HCT116 (cell line): ENCODE measurements around the gene PDE1C. TPM values are rescaled to one million over a fixed set of nuclear protein-coding genes. Genes with fewer than 3 reads are reported as not detected.

Source experiments
- ATAC-seq: fragments of 200-7000 bp; cut with Tn5 transposase; 2 replicates; pipeline ENCODE4 v1.9.1; 2020; ENCODE audit warnings: mild to moderate bottlenecking, moderate library complexity
- BruUV-seq: library from RNA; stranded (reverse); fragments of 400-500 nt; replicated peaks from 2 replicates; lab custom pipeline; 2021; lab: Mats Ljungman, UMichigan
- CTCF ChIA-PET: fragments of 300-600 bp; sonication (Branson Sonifier 250); formaldehyde crosslinking; loops from one replicate; lab custom pipeline; 2021; ENCODE audit warnings: antibody characterized with exemption; lab: Charles Lee
- POLR2A ChIA-PET: fragments of 300-600, 350-600 bp; sonication (Branson Sonifier 250); formaldehyde crosslinking; loops from one replicate; lab custom pipeline; 2021; ENCODE audit warnings: antibody characterized with exemption; lab: Charles Lee
- RAD21 ChIA-PET, 2 experiments: fragments of 300-600 bp; sonication (Branson Sonifier 250); formaldehyde crosslinking; loops; one replicate each; lab custom pipeline; 2023; ENCODE audit warnings: low total read pairs in 2 of 2; ENCODE audit not compliant: uncharacterized antibody in 2 of 2, unreplicated experiment in 2 of 2, low non-redundant PET in 1 of 2; lab: Charles Lee
- DNase-seq: peaks from one replicate; pipeline ENCODE4 v3.0.0-alpha.2; 2010; ENCODE audit warnings: low read depth, low spot score
- H2AFZ ChIP-seq: fragments of 200-600 bp; shearing (Covaris generic), sonication (generic); 2 replicates; pipeline ENCODE4 v1.6.1; 2017; ENCODE audit warnings: low read depth, mixed run types, mixed read lengths, antibody characterized with exemption, low read length; ENCODE audit not compliant: poor library complexity, severe bottlenecking
- H3K27ac ChIP-seq: 2 replicates; pipeline ENCODE4 v1.5.1; 2012; ENCODE audit warnings: low read depth, low read length
- H3K27me3 ChIP-seq: fragments of 200-600 bp; sonication (generic); 2 replicates; pipeline ENCODE4 v1.6.1; 2016; ENCODE audit warnings: mixed run types, low read length, mixed read lengths; ENCODE audit not compliant: insufficient read depth
- H3K36me3 ChIP-seq, 2 experiments: fragments of 200-500 bp in 1 of 2; fragments of 200-600 bp in 1 of 2; sonication (Bioruptor generic) in 1 of 2; sonication (generic) in 1 of 2; 2 replicates each; pipeline versions ENCODE4 v1.5.1 to v1.6.1; 2014 to 2016; ENCODE audit warnings: low read length in 2 of 2, inconsistent platforms in 1 of 2, mixed read lengths in 1 of 2, mixed run types in 1 of 2; ENCODE audit not compliant: insufficient read depth in 2 of 2, control insufficient read depth in 1 of 2
- H3K4me1 ChIP-seq, 2 experiments: fragments of 200-600 bp in 1 of 2; sonication (generic) in 1 of 2; 2 replicates each; pipeline versions ENCODE4 v1.5.1 to v1.6.1; 2012 to 2017; ENCODE audit warnings: low read length in 2 of 2, inconsistent platforms in 1 of 2, mild to moderate bottlenecking in 1 of 2, mixed read lengths in 1 of 2, mixed run types in 1 of 2, moderate library complexity in 1 of 2; ENCODE audit not compliant: insufficient read depth in 2 of 2, control insufficient read depth in 1 of 2
- H3K4me2 ChIP-seq: fragments of 200-600 bp; sonication (generic); 2 replicates; pipeline ENCODE4 v1.6.1; 2017; ENCODE audit warnings: mixed run types, low read length, mixed read lengths
- H3K4me3 ChIP-seq, 2 experiments: fragments of 200-600 bp in 1 of 2; sonication (generic) in 1 of 2; replicated peaks in 1 of 2; 2 replicates each; pipeline ENCODE4 v1.5.1; 2011 to 2016; ENCODE audit warnings: low read length in 2 of 2, control low read depth in 1 of 2, low read depth in 1 of 2, mild to moderate bottlenecking in 1 of 2, mixed read lengths in 1 of 2, mixed run types in 1 of 2
- H3K79me2 ChIP-seq: fragments of 200-600 bp; sonication (generic); 2 replicates; pipeline ENCODE4 v1.6.1; 2017; ENCODE audit warnings: mild to moderate bottlenecking, mixed run types, low read length, moderate library complexity, mixed read lengths; ENCODE audit not compliant: insufficient read depth
- H3K9ac ChIP-seq: fragments of 200-600 bp; sonication (generic); 2 replicates; pipeline ENCODE4 v1.6.1; 2016; ENCODE audit warnings: low read length, mixed read lengths
- H3K9me2 ChIP-seq: fragments of 200-600 bp; sonication (generic), shearing (Covaris generic); 2 replicates; pipeline ENCODE4 v1.6.1; 2017; ENCODE audit warnings: mixed run types, mild to moderate bottlenecking, moderate library complexity; ENCODE audit not compliant: insufficient read depth
- H3K9me3 ChIP-seq, 2 experiments: fragments of 200-500 bp in 1 of 2; fragments of 200-600 bp in 1 of 2; sonication (Bioruptor generic) in 1 of 2; sonication (generic) in 1 of 2; 2 replicates each; pipeline ENCODE4 v1.6.1; 2014 to 2017; ENCODE audit warnings: low read length in 2 of 2, mixed read lengths in 2 of 2, inconsistent platforms in 1 of 2, low read depth in 1 of 2, mild to moderate bottlenecking in 1 of 2, mixed run types in 1 of 2, moderate library complexity in 1 of 2; ENCODE audit not compliant: control insufficient read depth in 1 of 2, insufficient read depth in 1 of 2
- H4K20me1 ChIP-seq: fragments of 200-600 bp; sonication (generic), shearing (Covaris generic); 2 replicates; pipeline ENCODE4 v1.6.1; 2017; ENCODE audit warnings: mixed run types, mild to moderate bottlenecking, moderate library complexity; ENCODE audit not compliant: insufficient read depth
- CEBPB ChIP-seq: IDR thresholded peaks from 2 replicates; pipeline ENCODE4 v1.6.1; 2012; ENCODE audit warnings: low read depth
- EGR1 ChIP-seq: IDR thresholded peaks from 2 replicates; pipeline ENCODE4 v1.6.1; 2012; ENCODE audit warnings: low read depth
- ELF1 ChIP-seq: IDR thresholded peaks from 2 replicates; pipeline ENCODE4 v1.6.1; 2012; ENCODE audit warnings: low read depth, borderline replicate concordance
- EZH2phosphoT487 ChIP-seq: fragments of 200-600 bp; IDR thresholded peaks from 2 replicates; pipeline ENCODE4 v1.6.1; 2018; ENCODE audit warnings: antibody characterized with exemption, borderline replicate concordance
- FOSL1 ChIP-seq: IDR thresholded peaks from 2 replicates; pipeline ENCODE4 v1.6.1; 2012; ENCODE audit warnings: low read depth
- POLR2AphosphoS5 ChIP-seq: IDR thresholded peaks from 2 replicates; pipeline ENCODE4 v1.6.1; 2011; ENCODE audit warnings: mild to moderate bottlenecking, low read depth, low read length, moderate library complexity
- RAD21 ChIP-seq: IDR thresholded peaks from 2 replicates; pipeline ENCODE4 v1.6.1; 2012; ENCODE audit warnings: low read depth, mild to moderate bottlenecking
- SIN3A ChIP-seq: IDR thresholded peaks from 2 replicates; pipeline ENCODE4 v1.6.1; 2012; ENCODE audit warnings: low read depth
- SRF ChIP-seq: IDR thresholded peaks from 2 replicates; pipeline ENCODE4 v1.6.1; 2012; ENCODE audit warnings: low read depth
- YY1 ChIP-seq: IDR thresholded peaks from 2 replicates; pipeline ENCODE4 v1.6.1; 2011; ENCODE audit warnings: low read length, low read depth, moderate library complexity, mild to moderate bottlenecking; ENCODE audit not compliant: insufficient replicate concordance; ENCODE audit errors: extremely low read depth
- ZFX ChIP-seq: fragments of 450-650 bp; IDR thresholded peaks from 2 replicates; pipeline ENCODE4 v1.6.1; 2017
- ZNF274 ChIP-seq: fragments of 200-500 bp; sonication (Bioruptor generic); IDR thresholded peaks from 2 replicates; pipeline ENCODE4 v1.6.1; 2014; ENCODE audit warnings: mild to moderate bottlenecking, low read depth, low read length, inconsistent platforms
- intact Hi-C: fragments of 100-400 bp; cut with micrococcal nuclease; formaldehyde crosslinking; loops from 2 replicates; pipeline ENCODE4 v1.10.0; 2022
- total RNA-seq: library from RNA; stranded (reverse); gene quantifications from one replicate; pipeline ENCODE4 v1.2.1, GENCODE V29; 2021; ENCODE audit not compliant: unreplicated experiment
- TF ChIP-seq, protein P1 (sequence below), 3 experiments: fragments of 200-600 bp in 1 of 3; sonication (generic) in 1 of 3; IDR thresholded peaks in 2 of 3; conservative IDR thresholded peaks in 1 of 3; 2 replicates each; pipeline ENCODE4 v1.5.1; 2012 to 2017; ENCODE audit warnings: low read depth in 2 of 3, low read length in 2 of 3, antibody characterized with exemption in 1 of 3, borderline replicate concordance in 1 of 3, control low read depth in 1 of 3, mild to moderate bottlenecking in 1 of 3, mixed read lengths in 1 of 3, mixed run types in 1 of 3, moderate library complexity in 1 of 3; ENCODE audit not compliant: insufficient read depth in 1 of 3
- TF ChIP-seq, protein P2 (sequence below): IDR thresholded peaks from 2 replicates; pipeline ENCODE4 v1.6.1; 2012; ENCODE audit warnings: low read depth
- TF ChIP-seq, protein P3 (sequence below): IDR thresholded peaks from 2 replicates; pipeline ENCODE4 v1.6.1; 2012

Gene PDE1C
- total RNA-seq, 1 experiment from 2014 or later, result 0.17 TPM

DNA sequence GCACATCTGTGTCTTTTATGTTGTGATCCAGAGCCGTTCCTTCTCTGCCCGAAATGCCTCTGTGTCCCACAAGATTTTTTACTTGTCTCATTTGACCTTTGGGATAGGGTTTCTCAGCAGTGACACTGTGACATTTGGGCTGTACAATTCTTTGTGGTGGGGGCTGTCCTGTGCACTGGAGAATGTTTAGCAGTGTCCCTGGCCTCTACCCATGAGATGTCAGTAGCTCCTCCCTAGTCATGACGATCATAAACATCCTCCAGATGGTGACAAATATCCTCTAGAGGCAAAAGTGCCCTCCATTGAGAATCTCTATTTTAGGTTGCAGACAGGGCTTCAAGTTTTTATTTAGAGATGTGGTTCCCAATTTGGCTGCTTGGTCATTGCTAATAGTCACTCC lies 291.9 kb downstream of the PDE1C start:
- Histone ChIP-seq H2AFZ (no peak overlapping the region), H3K27me3 (no peaks in the 10 kb centered on the region), H3K4me2 (no peak overlapping the region), H3K4me1 (no peaks in the 10 kb centered on the region), H3K9me2 (no peaks in the 10 kb centered on the region), H3K9ac (no peak overlapping the region), H3K36me3 (no peaks in the 10 kb centered on the region), H3K4me3 (no peak overlapping the region), H4K20me1 (no peaks in the 10 kb centered on the region), H3K27ac (no peak overlapping the region), H3K79me2 (no peaks in the 10 kb centered on the region), H3K9me3 (no peaks in the 10 kb centered on the region)
- ATAC-seq (no peak), DNase-seq (no peak)
- BruUV-seq, result no TSS peak
- TF ChIP-seq, protein P1, sequence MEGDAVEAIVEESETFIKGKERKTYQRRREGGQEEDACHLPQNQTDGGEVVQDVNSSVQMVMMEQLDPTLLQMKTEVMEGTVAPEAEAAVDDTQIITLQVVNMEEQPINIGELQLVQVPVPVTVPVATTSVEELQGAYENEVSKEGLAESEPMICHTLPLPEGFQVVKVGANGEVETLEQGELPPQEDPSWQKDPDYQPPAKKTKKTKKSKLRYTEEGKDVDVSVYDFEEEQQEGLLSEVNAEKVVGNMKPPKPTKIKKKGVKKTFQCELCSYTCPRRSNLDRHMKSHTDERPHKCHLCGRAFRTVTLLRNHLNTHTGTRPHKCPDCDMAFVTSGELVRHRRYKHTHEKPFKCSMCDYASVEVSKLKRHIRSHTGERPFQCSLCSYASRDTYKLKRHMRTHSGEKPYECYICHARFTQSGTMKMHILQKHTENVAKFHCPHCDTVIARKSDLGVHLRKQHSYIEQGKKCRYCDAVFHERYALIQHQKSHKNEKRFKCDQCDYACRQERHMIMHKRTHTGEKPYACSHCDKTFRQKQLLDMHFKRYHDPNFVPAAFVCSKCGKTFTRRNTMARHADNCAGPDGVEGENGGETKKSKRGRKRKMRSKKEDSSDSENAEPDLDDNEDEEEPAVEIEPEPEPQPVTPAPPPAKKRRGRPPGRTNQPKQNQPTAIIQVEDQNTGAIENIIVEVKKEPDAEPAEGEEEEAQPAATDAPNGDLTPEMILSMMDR (IDR thresholded peaks at IDR 0.05 in 2 of 3, conservative IDR thresholded peaks at IDR 0.05 in 1 of 3; ENCODE audit: borderline replicate concordance in 1 of 3, insufficient read depth in 1 of 3, low read depth in 2 of 3, low read length in 2 of 3), result no peak
- no peak for TF ChIP-seq POLR2AphosphoS5
- TF ChIP-seq EGR1, result no peak
- TF ChIP-seq EZH2phosphoT487, result no peak
- no peak for TF ChIP-seq SIN3A
- no peak for TF ChIP-seq ELF1
- no peak for TF ChIP-seq SRF
- no peak for TF ChIP-seq ZFX
- TF ChIP-seq RAD21, result no peak
- TF ChIP-seq, protein P2, sequence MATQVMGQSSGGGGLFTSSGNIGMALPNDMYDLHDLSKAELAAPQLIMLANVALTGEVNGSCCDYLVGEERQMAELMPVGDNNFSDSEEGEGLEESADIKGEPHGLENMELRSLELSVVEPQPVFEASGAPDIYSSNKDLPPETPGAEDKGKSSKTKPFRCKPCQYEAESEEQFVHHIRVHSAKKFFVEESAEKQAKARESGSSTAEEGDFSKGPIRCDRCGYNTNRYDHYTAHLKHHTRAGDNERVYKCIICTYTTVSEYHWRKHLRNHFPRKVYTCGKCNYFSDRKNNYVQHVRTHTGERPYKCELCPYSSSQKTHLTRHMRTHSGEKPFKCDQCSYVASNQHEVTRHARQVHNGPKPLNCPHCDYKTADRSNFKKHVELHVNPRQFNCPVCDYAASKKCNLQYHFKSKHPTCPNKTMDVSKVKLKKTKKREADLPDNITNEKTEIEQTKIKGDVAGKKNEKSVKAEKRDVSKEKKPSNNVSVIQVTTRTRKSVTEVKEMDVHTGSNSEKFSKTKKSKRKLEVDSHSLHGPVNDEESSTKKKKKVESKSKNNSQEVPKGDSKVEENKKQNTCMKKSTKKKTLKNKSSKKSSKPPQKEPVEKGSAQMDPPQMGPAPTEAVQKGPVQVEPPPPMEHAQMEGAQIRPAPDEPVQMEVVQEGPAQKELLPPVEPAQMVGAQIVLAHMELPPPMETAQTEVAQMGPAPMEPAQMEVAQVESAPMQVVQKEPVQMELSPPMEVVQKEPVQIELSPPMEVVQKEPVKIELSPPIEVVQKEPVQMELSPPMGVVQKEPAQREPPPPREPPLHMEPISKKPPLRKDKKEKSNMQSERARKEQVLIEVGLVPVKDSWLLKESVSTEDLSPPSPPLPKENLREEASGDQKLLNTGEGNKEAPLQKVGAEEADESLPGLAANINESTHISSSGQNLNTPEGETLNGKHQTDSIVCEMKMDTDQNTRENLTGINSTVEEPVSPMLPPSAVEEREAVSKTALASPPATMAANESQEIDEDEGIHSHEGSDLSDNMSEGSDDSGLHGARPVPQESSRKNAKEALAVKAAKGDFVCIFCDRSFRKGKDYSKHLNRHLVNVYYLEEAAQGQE, result no peak
- TF ChIP-seq ZNF274, result no peak
- TF ChIP-seq FOSL1, result no peak
- TF ChIP-seq, protein P3, sequence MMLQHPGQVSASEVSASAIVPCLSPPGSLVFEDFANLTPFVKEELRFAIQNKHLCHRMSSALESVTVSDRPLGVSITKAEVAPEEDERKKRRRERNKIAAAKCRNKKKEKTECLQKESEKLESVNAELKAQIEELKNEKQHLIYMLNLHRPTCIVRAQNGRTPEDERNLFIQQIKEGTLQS, result no peak
- TF ChIP-seq YY1, result no peak
- TF ChIP-seq CEBPB, result no peak
- POLR2A ChIA-PET, result no interaction called here
- intact Hi-C loops, result no loop called here
- RAD21 ChIA-PET, result no interaction called here
- CTCF ChIA-PET, result no interaction called here
